NCI-H2171 (cell line): Measurements from ENCODE around the gene ZFHX3.
A peak's percentile ranks its signal among the peaks of the same experiment; 100 is the strongest.

Experiments used
- DNase-seq: peaks from one replicate; lab custom pipeline; 2025; lab: John Stamatoyannopoulos, UW

The ZFHX3 gene

GRCh38 chr16:73068541-73069401, 20.8 kb upstream of the ZFHX3 start:
- no peak for DNase-seq

- no peak for DNase-seq
Observed at GRCh38 chr16:73067671-73068540, 20.0 kb upstream of the ZFHX3 start.

- DNase-seq, result no peak
Observed at GRCh38 chr16:73066927-73067670, 19.2 kb upstream of the ZFHX3 start.

GRCh38 chr16:73066331-73066926, 18.5 kb upstream of the ZFHX3 start:
- DNase-seq, result no peak

- no peak for DNase-seq
Observed at GRCh38 chr16:73065632-73066330, 17.9 kb upstream of the ZFHX3 start.

- DNase-seq, result no peak
Observed at GRCh38 chr16:73064994-73065545, 17.1 kb upstream of the ZFHX3 start.

- DNase-seq, result no peak
Observed at GRCh38 chr16:73064212-73064993, 16.5 kb upstream of the ZFHX3 start.

- no peak for DNase-seq
Observed at GRCh38 chr16:73063854-73064211, 15.9 kb upstream of the ZFHX3 start.

GRCh38 chr16:73062743-73063733, 15.1 kb upstream of the ZFHX3 start:
- no peak for DNase-seq

- DNase-seq, result no peak
Observed at GRCh38 chr16:73062001-73062616, 14.2 kb upstream of the ZFHX3 start.

GRCh38 chr16:73060892-73061490, 13.1 kb upstream of the ZFHX3 start:
- DNase-seq, result no peak

GRCh38 chr16:73059779-73060615, 12.1 kb upstream of the ZFHX3 start:
- DNase-seq, result no peak

GRCh38 chr16:73058616-73059409, 10.9 kb upstream of the ZFHX3 start:
- DNase-seq, result peak; percentile 83

GRCh38 chr16:73058221-73058615, 10.3 kb upstream of the ZFHX3 start:
- DNase-seq, result peak; percentile 43

- DNase-seq, result no peak
Observed at GRCh38 chr16:73057291-73058210, 9.6 kb upstream of the ZFHX3 start.
